ENCODE results near the gene SUCLA2.

SUCLA2 gene

GRCh38 chr13:47904891-47905290 lies 96.2 kb downstream of the SUCLA2 start:
- no peak for TF ChIP-seq CTCF (conservative IDR thresholded peaks at IDR 0.05; ENCODE audit: low read depth, low read length)
- no peak for DNase-seq (ENCODE audit: low read depth)
- H3K4me3 ChIP-seq (ENCODE audit: low read depth, low read length), result no peak overlapping the region

DNA sequence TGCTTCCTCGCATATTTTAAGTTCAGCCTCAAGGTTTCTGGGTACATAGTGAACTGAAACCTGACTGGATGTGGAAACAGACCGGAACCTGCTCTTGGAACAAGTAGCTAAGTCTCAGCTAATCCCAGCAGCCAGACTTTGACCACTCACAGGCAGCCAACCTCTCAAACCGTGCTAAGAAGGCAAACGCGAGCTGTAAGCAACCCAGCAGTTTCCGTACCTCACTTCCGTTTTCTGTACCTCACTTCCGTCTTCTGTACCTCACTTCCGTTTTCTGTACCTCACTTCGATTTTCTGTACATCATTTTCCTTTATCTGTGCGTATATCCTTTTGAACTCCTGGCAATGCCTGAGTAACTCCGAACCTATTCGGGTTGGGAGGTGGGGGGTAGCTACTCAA lies 96.8 kb downstream of the SUCLA2 start:
- H3K4me3 ChIP-seq (ENCODE audit: low read depth, low read length), result peak overlapping the region; percentile 2

GRCh38 chr13:47903836-47904235 lies 97.2 kb downstream of the SUCLA2 start:
- peak overlapping the region; percentile 2 for H3K4me3 ChIP-seq (ENCODE audit: low read depth, low read length)
- peak; percentile 83 for DNase-seq (ENCODE audit: low read depth)
- TF ChIP-seq CTCF (conservative IDR thresholded peaks at IDR 0.05; ENCODE audit: low read depth, low read length), result no peak

More for the DNA sequence above, 96.8 kb downstream of the SUCLA2 start:
- TF ChIP-seq CTCF (conservative IDR thresholded peaks at IDR 0.05; ENCODE audit: low read depth, low read length), result no peak
- no peak for DNase-seq (ENCODE audit: low read depth)

DNA sequence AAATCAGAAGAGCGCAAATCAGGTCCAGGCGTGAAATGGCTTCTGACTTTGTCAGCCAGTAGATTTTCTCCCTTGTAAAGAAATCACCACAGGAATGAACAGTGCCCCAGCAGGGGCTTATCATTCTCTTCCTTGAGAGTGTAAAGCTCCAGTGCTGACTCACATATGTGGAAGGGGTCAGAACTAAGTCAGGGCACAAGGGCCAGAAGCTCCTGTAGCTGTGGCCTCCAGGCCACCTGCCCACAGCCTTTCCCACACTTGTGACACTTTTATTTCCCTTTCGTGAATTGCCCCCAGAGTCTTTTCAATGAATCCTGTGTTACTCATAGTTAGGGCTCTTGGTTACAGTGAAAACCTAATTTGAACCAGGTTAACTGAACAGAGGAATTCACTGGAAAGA lies 99.6 kb downstream of the SUCLA2 start:
- no peak for TF ChIP-seq CTCF (conservative IDR thresholded peaks at IDR 0.05; ENCODE audit: low read depth, low read length)
- peak; percentile 93 for DNase-seq (ENCODE audit: low read depth)

GRCh38 chr13:47898080-47898479 lies 103.0 kb downstream of the SUCLA2 start:
- no peak for TF ChIP-seq CTCF (conservative IDR thresholded peaks at IDR 0.05; ENCODE audit: low read depth, low read length)
- H3K4me3 ChIP-seq (ENCODE audit: low read depth, low read length), result no peak overlapping the region
- no peak for DNase-seq (ENCODE audit: low read depth)

More for the DNA sequence above, 99.6 kb downstream of the SUCLA2 start:
- H3K4me3 ChIP-seq (ENCODE audit: low read depth, low read length), result no peak overlapping the region

- TF ChIP-seq CTCF (conservative IDR thresholded peaks at IDR 0.05; ENCODE audit: low read depth, low read length), result no peak
- peak; percentile 75 for DNase-seq (ENCODE audit: low read depth)
- no peak overlapping the region for H3K4me3 ChIP-seq (ENCODE audit: low read depth, low read length)
Observed at GRCh38 chr13:47897411-47898050, 103.5 kb downstream of the SUCLA2 start.

GRCh38 chr13:47896546-47896945 lies 104.5 kb downstream of the SUCLA2 start:
- TF ChIP-seq CTCF (conservative IDR thresholded peaks at IDR 0.05; ENCODE audit: low read depth, low read length), result no peak
- DNase-seq (ENCODE audit: low read depth), result peak; percentile 30
- H3K4me3 ChIP-seq (ENCODE audit: low read depth, low read length), result no peak overlapping the region

All from choroid plexus epithelial cell (primary cell).